GM21737 (cell line): ENCODE results near the gene PPP2R5A.
"Not testable (repeated sequence)": the region's sequence is repeated elsewhere in the genome, so short reads cannot be mapped to it uniquely, and the experiment has no call there.

ENCODE experiments used
- ATAC-seq: cut with Tn5 transposase; IDR thresholded peaks from one replicate; pipeline ENCODE4 v1.9.1; 2021; ENCODE audit warnings: mild to moderate bottlenecking, moderate library complexity; ENCODE audit not compliant: unreplicated experiment

PPP2R5A gene

GRCh38 chr1:212294983-212295382 lies 9.8 kb downstream of the PPP2R5A start:
- no peak for ATAC-seq

- ATAC-seq, result no peak
Observed at GRCh38 chr1:212295579-212295978, 10.4 kb downstream of the PPP2R5A start.

GRCh38 chr1:212297338-212297737 lies 12.1 kb downstream of the PPP2R5A start:
- ATAC-seq, result no peak

GRCh38 chr1:212301580-212301979 lies 16.4 kb downstream of the PPP2R5A start:
- no peak for ATAC-seq

- ATAC-seq, result no peak
Observed at GRCh38 chr1:212302745-212303383, 17.7 kb downstream of the PPP2R5A start.

GRCh38 chr1:212305342-212305741 lies 20.1 kb downstream of the PPP2R5A start:
- ATAC-seq, result no peak

- not testable (repeated sequence) for ATAC-seq
Observed at GRCh38 chr1:212305984-212306452, 20.8 kb downstream of the PPP2R5A start.

GRCh38 chr1:212309967-212310366 lies 24.8 kb downstream of the PPP2R5A start:
- ATAC-seq, result no peak

GRCh38 chr1:212310383-212310782 lies 25.2 kb downstream of the PPP2R5A start:
- no peak for ATAC-seq

- no peak for ATAC-seq
Observed at GRCh38 chr1:212311836-212312497, 26.8 kb downstream of the PPP2R5A start.

- ATAC-seq, result no peak
Observed at GRCh38 chr1:212313616-212314015, 28.4 kb downstream of the PPP2R5A start.

GRCh38 chr1:212315184-212315583 lies 30.0 kb downstream of the PPP2R5A start:
- no peak for ATAC-seq

- no peak for ATAC-seq
Observed at GRCh38 chr1:212315907-212316306, 30.7 kb downstream of the PPP2R5A start.

- ATAC-seq, result no peak
Observed at GRCh38 chr1:212317916-212318315, 32.7 kb downstream of the PPP2R5A start.

- ATAC-seq, result not testable (repeated sequence)
Observed at GRCh38 chr1:212321031-212321430, 35.8 kb downstream of the PPP2R5A start.

GRCh38 chr1:212323066-212323465 lies 37.9 kb downstream of the PPP2R5A start:
- no peak for ATAC-seq

GRCh38 chr1:212326541-212326940 lies 41.3 kb downstream of the PPP2R5A start:
- ATAC-seq, result no peak

GRCh38 chr1:212328248-212328647 lies 43.0 kb downstream of the PPP2R5A start:
- no peak for ATAC-seq

GRCh38 chr1:212329105-212329504 lies 43.9 kb downstream of the PPP2R5A start:
- no peak for ATAC-seq

- ATAC-seq, result no peak
Observed at GRCh38 chr1:212341090-212341489, 55.9 kb downstream of the PPP2R5A start.

- ATAC-seq, result no peak
Observed at GRCh38 chr1:212344905-212345304, 59.7 kb downstream of the PPP2R5A start.

- no peak for ATAC-seq
Observed at GRCh38 chr1:212346601-212347000, 61.4 kb downstream of the PPP2R5A start.
